ENCODE measurements around the gene C1orf35. TPM values are rescaled to one million over a fixed set of nuclear protein-coding genes. Genes with fewer than 3 reads are reported as not detected.

The C1orf35 gene
- total RNA-seq, 2 experiments from 2014 or later, result 24.7 to 25.6 TPM

GRCh38 chr1:228140724-228141225 lies 37.6 kb upstream of the C1orf35 start:
- POLR2A ChIA-PET, result interaction anchor here (0.6 to 6.1 kb wide), 12 partner anchors 10 to 325 kb away, joined by 3 to 38 read pairs (median 4); partner anchors contain the start of genes ARF1 and IBA57
- H3K27ac Mint-ChIP-seq, result peak overlapping the region; percentile 99
- H3K9me3 Mint-ChIP-seq (ENCODE audit: insufficient read depth), result no peaks in the 10 kb centered on the region
- peaks cover 42% of the 10 kb centered on the region for H3K4me1 Mint-ChIP-seq (ENCODE audit: low read depth)
- peak overlapping the region; percentile 100 for H3K4me3 Mint-ChIP-seq
- DNase-seq, result no peak
- ATAC-seq, result peak; percentile 3
- H3K36me3 Mint-ChIP-seq (ENCODE audit: low read depth), result peaks cover 32% of the 10 kb centered on the region
- H3K27me3 Mint-ChIP-seq (ENCODE audit: low read depth), result peaks cover 6% of the 10 kb centered on the region
- CTCF ChIA-PET, result interaction anchor here (1.1 to 5.6 kb wide), 3 partner anchors 10 to 26 kb away, joined by 7 to 29 read pairs (median 7); partner anchors contain the start of gene IBA57

GRCh38 chr1:228139931-228140723 lies 37.0 kb upstream of the C1orf35 start, which contains the start of gene GUK1:
GUK1 (plus strand) TSS chr1:228140279; CDS start chr1:228140303, 24 bp downstream.
- ATAC-seq (peak; percentile 91), DNase-seq (peak; percentile 100)
- Mint-ChIP-seq H3K27ac (peak within 1 kb of the TSS; percentile 99), H3K4me3 (peak within 1 kb of the TSS; percentile 100), H3K9me3 (ENCODE audit: insufficient read depth) (no peaks in the 10 kb centered on the region), H3K27me3 (ENCODE audit: low read depth) (peaks cover 8% of the 10 kb centered on the region), H3K36me3 (ENCODE audit: low read depth) (peaks cover 32% of the 10 kb centered on the region), H3K4me1 (ENCODE audit: low read depth) (peaks cover 42% of the 10 kb centered on the region)
- CTCF ChIA-PET, result interaction anchor here (1.1 to 5.6 kb wide), 3 partner anchors 9 to 27 kb away, joined by 7 to 29 read pairs (median 7); partner anchors contain the start of gene IBA57
- POLR2A ChIA-PET, result interaction anchor here (0.6 to 6.1 kb wide), 12 partner anchors 9 to 325 kb away, joined by 3 to 38 read pairs (median 4); partner anchors contain the start of genes ARF1 and IBA57

- no peak for DNase-seq
- H3K27ac Mint-ChIP-seq, result peak overlapping the region; percentile 99
- ChIA-PET POLR2A (interaction anchor here (0.7 to 6.1 kb wide), 3 partner anchors 27 to 57 kb away, joined by 3 to 36 read pairs (median 9); partner anchors contain the start of genes ARF1 and IBA57), CTCF (interaction anchor here (5.6 kb wide), 1 partner anchor 28 kb away, joined by 29 read pairs; the partner anchor contains the start of gene IBA57)
- peaks cover 32% of the 10 kb centered on the region for H3K36me3 Mint-ChIP-seq (ENCODE audit: low read depth)
- H3K27me3 Mint-ChIP-seq (ENCODE audit: low read depth), result peaks cover 12% of the 10 kb centered on the region
- H3K4me1 Mint-ChIP-seq (ENCODE audit: low read depth), result peaks cover 42% of the 10 kb centered on the region
- peak overlapping the region; percentile 100 for H3K4me3 Mint-ChIP-seq
- no peaks in the 10 kb centered on the region for H3K9me3 Mint-ChIP-seq (ENCODE audit: insufficient read depth)
- ATAC-seq, result no peak
Observed at GRCh38 chr1:228139406-228139930, 36.3 kb upstream of the C1orf35 start.

- Mint-ChIP-seq H3K9me3 (ENCODE audit: insufficient read depth) (no peaks in the 10 kb centered on the region), H3K4me1 (ENCODE audit: low read depth) (peaks cover 17% of the 10 kb centered on the region), H3K27ac (peak overlapping the region; percentile 5), H3K36me3 (ENCODE audit: low read depth) (peaks cover 11% of the 10 kb centered on the region), H3K4me3 (no peak overlapping the region), H3K27me3 (ENCODE audit: low read depth) (peaks cover 12% of the 10 kb centered on the region)
- DNase-seq (peak; percentile 42), ATAC-seq (no peak)
- ChIA-PET POLR2A (interaction anchor here (0.7 to 2.8 kb wide), 10 partner anchors 20 to 327 kb away, joined by 3 to 15 read pairs (median 4); partner anchors contain the start of genes ARF1, IBA57, MRPL55 and TRIM11), CTCF (interaction anchor here (0.6 to 5.6 kb wide), 8 partner anchors 15 to 364 kb away, joined by 3 to 29 read pairs (median 4); partner anchors contain the start of genes IBA57 and MRPL55)
Observed at GRCh38 chr1:228136901-228137300, 33.8 kb upstream of the C1orf35 start.

- ChIA-PET CTCF (interaction anchor here (1.2 kb wide), 1 partner anchor 13 kb away, joined by 3 read pairs; no protein-coding TSS in a partner anchor), POLR2A (interaction anchor here (0.6 to 1.4 kb wide), 2 partner anchors 32 to 795 kb away, joined by 3 read pairs; no protein-coding TSS in a partner anchor)
- H3K4me3 Mint-ChIP-seq, result no peak overlapping the region
- H3K27me3 Mint-ChIP-seq (ENCODE audit: low read depth), result peaks cover 12% of the 10 kb centered on the region
- peaks cover 24% of the 10 kb centered on the region for H3K4me1 Mint-ChIP-seq (ENCODE audit: low read depth)
- no peaks in the 10 kb centered on the region for H3K9me3 Mint-ChIP-seq (ENCODE audit: insufficient read depth)
- H3K27ac Mint-ChIP-seq, result no peak overlapping the region
- H3K36me3 Mint-ChIP-seq (ENCODE audit: low read depth), result no peaks in the 10 kb centered on the region
- DNase-seq (no peak), ATAC-seq (no peak)
Observed at GRCh38 chr1:228134591-228134990, 31.5 kb upstream of the C1orf35 start.

- CTCF ChIA-PET, result interaction anchor here (2.9 to 3.8 kb wide), 3 partner anchors 10 to 133 kb away, joined by 13 to 48 read pairs (median 25); partner anchors contain the start of gene IBA57
- POLR2A ChIA-PET, result no interaction called here
Observed at GRCh38 chr1:228131766-228132165, 28.6 kb upstream of the C1orf35 start.

GRCh38 chr1:228125185-228125584 lies 22.1 kb upstream of the C1orf35 start:
- no peak for DNase-seq
- Mint-ChIP-seq H3K4me1 (ENCODE audit: low read depth) (peaks cover 10% of the 10 kb centered on the region), H3K27ac (no peak overlapping the region), H3K9me3 (ENCODE audit: insufficient read depth) (peaks cover 10% of the 10 kb centered on the region), H3K27me3 (ENCODE audit: low read depth) (peaks cover 20% of the 10 kb centered on the region), H3K4me3 (no peak overlapping the region), H3K36me3 (ENCODE audit: low read depth) (peaks cover 6% of the 10 kb centered on the region)
- CTCF ChIA-PET, result interaction anchor here (1.4 kb wide), 1 partner anchor 42 kb away, joined by 4 read pairs; no protein-coding TSS in a partner anchor
- no peak for ATAC-seq
- POLR2A ChIA-PET, result no interaction called here

More at GRCh38 chr1:228131766-228132165, 28.6 kb upstream of the C1orf35 start:
- H3K9me3 Mint-ChIP-seq (ENCODE audit: insufficient read depth), result no peaks in the 10 kb centered on the region
- H3K27ac Mint-ChIP-seq, result no peak overlapping the region
- H3K4me1 Mint-ChIP-seq (ENCODE audit: low read depth), result peaks cover 15% of the 10 kb centered on the region
- DNase-seq (no peak), ATAC-seq (no peak)
- no peak overlapping the region for H3K4me3 Mint-ChIP-seq
- no peaks in the 10 kb centered on the region for H3K36me3 Mint-ChIP-seq (ENCODE audit: low read depth)
- H3K27me3 Mint-ChIP-seq (ENCODE audit: low read depth), result peaks cover 24% of the 10 kb centered on the region

- Mint-ChIP-seq H3K4me3 (no peak overlapping the region), H3K9me3 (ENCODE audit: insufficient read depth) (peaks cover 10% of the 10 kb centered on the region), H3K27me3 (ENCODE audit: low read depth) (peaks cover 20% of the 10 kb centered on the region), H3K27ac (no peak overlapping the region), H3K36me3 (ENCODE audit: low read depth) (peaks cover 6% of the 10 kb centered on the region), H3K4me1 (ENCODE audit: low read depth) (peaks cover 10% of the 10 kb centered on the region)
- ATAC-seq (no peak), DNase-seq (no peak)
- ChIA-PET POLR2A (interaction anchor here (0.9 kb wide), 1 partner anchor 49 kb away, joined by 3 read pairs; no protein-coding TSS in a partner anchor), CTCF (interaction anchor here (1.5 to 3.4 kb wide), 3 partner anchors 8 to 43 kb away, joined by 4 to 25 read pairs (median 8); partner anchors contain the start of gene IBA57)
Observed at GRCh38 chr1:228123505-228123904, 20.4 kb upstream of the C1orf35 start.

GRCh38 chr1:228122921-228123441 lies 19.9 kb upstream of the C1orf35 start:
- DNase-seq, result no peak
- H3K9me3 Mint-ChIP-seq (ENCODE audit: insufficient read depth), result peaks cover 14% of the 10 kb centered on the region
- peaks cover 9% of the 10 kb centered on the region for H3K36me3 Mint-ChIP-seq (ENCODE audit: low read depth)
- H3K27ac Mint-ChIP-seq, result no peak overlapping the region
- CTCF ChIA-PET, result interaction anchor here (1.2 to 3.4 kb wide), 4 partner anchors 9 to 43 kb away, joined by 3 to 25 read pairs (median 6); partner anchors contain the start of gene IBA57
- ATAC-seq, result no peak
- H3K27me3 Mint-ChIP-seq (ENCODE audit: low read depth), result peaks cover 15% of the 10 kb centered on the region
- H3K4me3 Mint-ChIP-seq, result no peak overlapping the region
- POLR2A ChIA-PET, result interaction anchor here (0.9 kb wide), 1 partner anchor 49 kb away, joined by 3 read pairs; no protein-coding TSS in a partner anchor
- H3K4me1 Mint-ChIP-seq (ENCODE audit: low read depth), result peaks cover 10% of the 10 kb centered on the region

- ATAC-seq (peak; percentile 36), DNase-seq (no peak)
- peaks cover 10% of the 10 kb centered on the region for H3K4me1 Mint-ChIP-seq (ENCODE audit: low read depth)
- CTCF ChIA-PET, result interaction anchor here (0.8 to 3.4 kb wide), 3 partner anchors 11 to 121 kb away, joined by 3 to 25 read pairs (median 3); no protein-coding TSS in a partner anchor
- POLR2A ChIA-PET, result no interaction called here
- H3K9me3 Mint-ChIP-seq (ENCODE audit: insufficient read depth), result peaks cover 20% of the 10 kb centered on the region
- peaks cover 15% of the 10 kb centered on the region for H3K36me3 Mint-ChIP-seq (ENCODE audit: low read depth)
- H3K4me3 Mint-ChIP-seq, result peak overlapping the region; percentile 38
- H3K27ac Mint-ChIP-seq, result peak overlapping the region; percentile 75
- peaks cover 7% of the 10 kb centered on the region for H3K27me3 Mint-ChIP-seq (ENCODE audit: low read depth)
Observed at GRCh38 chr1:228120857-228121489, 17.8 kb upstream of the C1orf35 start.
